Stimulated activated CD4-positive, alpha-beta T cell treated with anti-CD3 and anti-CD28 coated beads, Interleukin-12 subunit alpha, Interleukin-12 subunit beta, amount 100 ng/mL, for 4 hours (primary cell): Measurements from ENCODE around the gene SLC11A1.

Source experiments
- DNase-seq: peaks from one replicate; pipeline ENCODE4 v3.0.0-alpha.2; 2020

SLC11A1 gene, protein sequence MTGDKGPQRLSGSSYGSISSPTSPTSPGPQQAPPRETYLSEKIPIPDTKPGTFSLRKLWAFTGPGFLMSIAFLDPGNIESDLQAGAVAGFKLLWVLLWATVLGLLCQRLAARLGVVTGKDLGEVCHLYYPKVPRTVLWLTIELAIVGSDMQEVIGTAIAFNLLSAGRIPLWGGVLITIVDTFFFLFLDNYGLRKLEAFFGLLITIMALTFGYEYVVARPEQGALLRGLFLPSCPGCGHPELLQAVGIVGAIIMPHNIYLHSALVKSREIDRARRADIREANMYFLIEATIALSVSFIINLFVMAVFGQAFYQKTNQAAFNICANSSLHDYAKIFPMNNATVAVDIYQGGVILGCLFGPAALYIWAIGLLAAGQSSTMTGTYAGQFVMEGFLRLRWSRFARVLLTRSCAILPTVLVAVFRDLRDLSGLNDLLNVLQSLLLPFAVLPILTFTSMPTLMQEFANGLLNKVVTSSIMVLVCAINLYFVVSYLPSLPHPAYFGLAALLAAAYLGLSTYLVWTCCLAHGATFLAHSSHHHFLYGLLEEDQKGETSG

GRCh38 chr2:218381916-218382366 is at the start of gene SLC11A1:
Gene SLC11A1 (plus strand): TSS chr2:218382273. CDS start chr2:218382369, 96 bp downstream.
- no peak for DNase-seq

GRCh38 chr2:218332288-218332687 is 49.8 kb upstream of the SLC11A1 start:
- no peak for DNase-seq

DNA sequence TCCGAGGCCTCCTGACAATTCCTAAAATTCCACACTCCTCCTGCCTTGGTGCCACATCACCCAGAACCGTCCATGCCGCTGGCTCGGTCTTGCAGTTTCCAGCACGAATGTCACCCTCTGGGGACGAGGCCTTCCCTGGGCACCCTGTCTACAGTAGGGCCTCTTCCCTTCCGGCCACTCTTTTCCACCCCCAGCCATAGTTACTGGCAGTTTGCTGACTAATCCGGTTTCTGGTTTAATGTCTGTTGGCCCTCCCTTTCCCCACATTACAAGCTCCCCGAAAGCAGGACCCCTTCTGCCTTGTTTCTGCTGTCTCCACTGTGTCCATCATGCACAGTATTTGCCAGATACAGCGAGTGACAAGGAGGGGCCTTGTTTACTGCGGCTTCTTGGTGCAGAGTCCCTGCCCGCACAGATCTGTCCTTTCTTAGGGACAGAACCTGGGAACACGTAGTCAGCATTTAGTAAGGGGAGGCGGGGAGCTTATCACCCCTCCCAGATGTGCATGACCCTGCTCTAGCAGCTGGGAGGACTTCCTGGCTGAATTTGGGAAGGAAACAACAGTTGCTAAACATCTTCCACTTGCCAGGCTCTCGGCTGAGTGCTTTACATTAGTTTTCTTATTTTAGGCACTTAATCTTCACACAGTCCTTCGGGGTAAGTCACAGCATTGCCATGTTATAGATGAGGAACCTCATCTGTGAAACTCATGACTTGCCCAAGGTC is 49.0 kb upstream of the SLC11A1 start:
- no peak for DNase-seq

GRCh38 chr2:218334531-218334930 is 47.5 kb upstream of the SLC11A1 start:
- no peak for DNase-seq

- no peak for DNase-seq
These were observed 41.4 kb upstream of the SLC11A1 start for GRCh38 chr2:218340656-218341055.

- no peak for DNase-seq
These were observed 40.7 kb upstream of the SLC11A1 start for GRCh38 chr2:218341381-218341780.

GRCh38 chr2:218342837-218343236 is 39.2 kb upstream of the SLC11A1 start:
- DNase-seq, result no peak

- no peak for DNase-seq
These were observed 38.5 kb upstream of the SLC11A1 start for GRCh38 chr2:218343591-218343990.

DNA sequence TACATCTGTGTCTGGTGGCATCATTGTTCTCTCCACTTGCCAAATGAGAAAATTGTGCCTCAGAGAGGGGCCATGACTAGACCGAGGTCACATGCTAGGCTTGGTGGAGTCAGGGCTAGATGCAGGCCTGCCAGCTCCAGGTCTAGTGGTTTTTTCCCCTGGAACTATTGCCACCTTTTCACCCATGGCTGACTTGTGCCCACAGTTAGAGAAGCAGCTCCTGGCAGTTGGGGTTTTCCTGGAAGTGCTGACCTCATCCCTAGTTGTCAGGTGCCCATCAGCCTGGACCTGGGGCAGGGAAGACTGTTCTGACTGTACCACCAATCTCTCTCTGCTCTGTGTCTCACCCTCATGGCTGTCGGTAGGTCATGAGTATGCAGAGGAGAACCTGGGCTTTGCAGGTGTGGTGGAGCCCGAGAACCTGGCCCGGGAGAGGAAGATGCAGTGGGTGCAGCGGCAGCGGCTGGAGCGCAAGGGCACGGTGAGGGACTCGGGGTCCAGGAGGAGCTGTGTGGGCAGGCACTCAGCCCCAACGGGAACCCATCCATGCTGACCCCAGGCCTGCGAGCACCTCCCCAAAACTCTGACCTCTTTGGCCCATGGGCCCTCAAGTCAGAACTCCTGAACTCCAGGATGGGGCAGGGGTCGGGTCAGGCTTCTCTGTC is 37.9 kb upstream of the SLC11A1 start:
- DNase-seq, result no peak

- DNase-seq, result no peak
These were observed 37.2 kb upstream of the SLC11A1 start for GRCh38 chr2:218344755-218345417.

GRCh38 chr2:218345491-218346236 is 36.4 kb upstream of the SLC11A1 start:
- no peak for DNase-seq

GRCh38 chr2:218347172-218347571 is 34.9 kb upstream of the SLC11A1 start:
- DNase-seq, result no peak

- no peak for DNase-seq
These were observed 28.0 kb upstream of the SLC11A1 start for GRCh38 chr2:218354045-218354444.

DNA sequence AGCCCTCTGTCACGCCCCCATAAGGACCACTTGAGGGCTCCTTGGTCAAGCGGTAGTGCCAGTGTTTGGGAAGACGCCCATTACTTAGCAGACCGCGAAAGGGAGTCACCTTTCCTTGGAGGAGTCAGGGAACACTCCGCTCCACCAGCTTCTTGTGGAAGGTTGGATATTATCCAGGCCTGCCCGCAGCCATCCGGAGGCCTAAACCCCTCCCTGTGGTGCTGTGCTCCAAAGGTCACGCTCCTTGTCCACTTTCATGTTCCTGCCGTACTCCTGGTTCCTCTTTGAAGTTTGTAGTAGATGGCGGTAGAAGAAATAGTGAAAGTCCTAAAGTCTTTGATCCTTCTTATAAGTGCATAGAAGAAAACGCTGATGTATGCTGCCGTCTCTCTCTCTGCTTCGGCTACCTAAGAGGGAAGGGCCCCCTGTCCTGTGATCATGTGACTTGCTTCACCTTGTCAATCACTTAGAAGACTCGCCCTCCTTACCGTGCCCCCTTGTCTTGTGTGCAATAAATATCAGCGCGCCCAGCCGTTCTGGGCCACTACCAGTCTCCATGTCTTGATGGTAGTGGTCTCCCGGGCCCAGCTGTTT is 27.1 kb upstream of the SLC11A1 start:
- no peak for DNase-seq

- no peak for DNase-seq
These were observed 24.6 kb upstream of the SLC11A1 start for GRCh38 chr2:218357236-218358177.

DNA sequence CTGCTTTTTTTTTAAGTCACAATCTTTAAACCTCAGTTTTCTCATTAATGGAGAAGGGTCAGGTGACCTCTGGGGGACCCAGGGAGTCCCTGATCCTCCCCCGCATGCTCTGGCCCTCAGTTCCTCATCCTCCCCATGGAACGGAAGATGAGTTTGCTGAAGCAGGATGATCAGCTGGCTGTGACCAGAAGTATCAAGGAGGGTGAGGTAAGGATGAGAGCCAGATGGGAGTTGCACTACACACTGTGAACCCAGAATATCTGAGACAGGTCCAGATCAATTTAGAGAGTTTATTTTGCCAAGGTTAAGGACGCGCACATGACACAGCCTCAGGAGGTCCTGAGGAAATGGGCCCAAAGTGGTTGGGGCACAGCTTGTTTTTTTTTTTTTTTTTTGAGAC is 21.6 kb upstream of the SLC11A1 start:
- no peak for DNase-seq

DNA sequence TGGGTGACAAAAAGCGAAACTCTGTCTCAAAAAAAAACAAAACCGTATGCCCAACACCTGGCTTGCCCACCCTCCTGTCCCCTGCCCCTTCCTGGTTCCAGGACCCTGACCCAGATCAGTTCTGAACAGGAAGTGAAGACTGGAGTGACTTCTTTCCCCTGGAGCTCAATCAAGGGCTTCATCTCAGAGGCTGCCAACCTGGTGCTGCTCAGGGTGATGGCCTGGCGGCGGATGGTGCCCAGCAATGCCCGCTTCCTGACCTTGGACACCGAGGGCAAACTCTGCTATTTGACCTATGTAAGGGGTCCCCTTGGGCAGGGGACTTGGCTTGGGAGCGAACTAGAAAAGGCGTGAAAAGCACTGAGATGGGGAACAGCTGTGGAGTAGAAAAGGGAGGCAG is 19.5 kb upstream of the SLC11A1 start:
- no peak for DNase-seq

GRCh38 chr2:218363736-218364135 is 18.3 kb upstream of the SLC11A1 start:
- no peak for DNase-seq

DNA sequence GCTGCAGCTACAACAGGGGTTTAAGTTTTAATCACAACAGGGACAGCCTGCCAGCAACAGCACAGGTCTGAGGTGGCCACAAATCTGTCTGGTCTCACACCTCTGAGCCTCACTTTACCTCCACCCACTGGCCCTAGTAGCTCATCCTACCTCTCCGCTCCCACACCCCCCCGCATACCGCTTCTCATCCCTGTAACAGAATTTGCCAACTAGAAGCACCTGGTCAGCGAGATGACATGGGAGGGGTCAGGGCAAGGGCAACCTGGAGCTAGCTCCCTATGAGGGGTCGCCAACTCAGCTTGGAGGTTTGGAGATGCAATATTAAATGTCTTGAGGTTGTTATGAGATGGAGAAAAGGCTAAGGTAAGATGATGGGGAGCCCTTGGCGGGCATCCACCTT is 17.9 kb upstream of the SLC11A1 start:
- DNase-seq, result no peak

GRCh38 chr2:218366621-218367414 is 15.3 kb upstream of the SLC11A1 start:
- no peak for DNase-seq
